ENCODE data around the gene ATG13. TPM values are rescaled to one million over a fixed set of nuclear protein-coding genes. Genes with fewer than 3 reads are reported as not detected.
"Not testable (repeated sequence)": the region's sequence is repeated elsewhere in the genome, so short reads cannot be mapped to it uniquely, and the experiment has no call there.

The ATG13 gene
- total and polyA plus RNA-seq, 2 of the 8 experiments (the other 6 are each of a cell fraction or from before 2014, with no cell fraction given) = 65.0 to 77.4 TPM

- H3K56ac ChIP-seq (replicated peaks; ENCODE audit: insufficient read length, low read depth, low read length); DNase-seq (ENCODE audit: low read depth in 1 of 2, low spot score in 2 of 2); CTCF ChIA-PET (ENCODE audit: partially characterized antibody); H2BK20ac ChIP-seq (ENCODE audit: low read length); H3K4me2 ChIP-seq (ENCODE audit: insufficient read depth in 1 of 2, low read depth in 2 of 2, low read length in 2 of 2); H4K20me1 ChIP-seq (replicated peaks in 1 of 2; ENCODE audit: control insufficient read depth in 1 of 2, insufficient read depth in 2 of 2, low read length in 2 of 2); H2BK5ac ChIP-seq (ENCODE audit: low read depth, low read length); H2AFZ ChIP-seq (ENCODE audit: low read length); H2AK5ac ChIP-seq (ENCODE audit: low read depth, low read length); H3K23ac ChIP-seq (ENCODE audit: insufficient read length); H4K91ac ChIP-seq (replicated peaks; ENCODE audit: insufficient read length, low read length); H2BK12ac ChIP-seq (ENCODE audit: low read depth, low read length); H3K4me3 ChIP-seq (ENCODE audit: extremely low read depth in 1 of 4, insufficient read depth in 2 of 4, low read depth in 3 of 4, low read length in 4 of 4); H3K9ac ChIP-seq (replicated peaks in 1 of 4; ENCODE audit: extremely low read depth in 1 of 4, low read depth in 3 of 4, low read length in 3 of 4); H2BK120ac ChIP-seq (replicated peaks; ENCODE audit: low read depth, low read length); H3K36me3 ChIP-seq (ENCODE audit: control insufficient read depth in 2 of 4, insufficient read depth in 4 of 4, low read length in 3 of 4); POLR2A ChIA-PET (ENCODE audit: partially characterized antibody); H3K4ac ChIP-seq (replicated peaks; ENCODE audit: insufficient read length, low read depth, low read length); H3K27ac ChIP-seq (ENCODE audit: low read depth, low read length); H3K23me2 ChIP-seq (ENCODE audit: low read depth, low read length); H2BK15ac ChIP-seq (ENCODE audit: low read length); H4K8ac ChIP-seq (ENCODE audit: extremely low read depth, insufficient read depth, low read length); H3K18ac ChIP-seq (ENCODE audit: extremely low read depth, low read length); FAIRE-seq; H3K79me1 ChIP-seq (ENCODE audit: low read depth, low read length); H3K4me1 ChIP-seq (replicated peaks in 1 of 4; ENCODE audit: control insufficient read depth in 3 of 4, insufficient read depth in 4 of 4, low read length in 3 of 4); H3K27me3 ChIP-seq (replicated peaks in 1 of 4; ENCODE audit: control insufficient read depth in 3 of 4, extremely low read depth in 1 of 4, insufficient read depth in 3 of 4, low read length in 3 of 4); H3K14ac ChIP-seq (ENCODE audit: insufficient read length); H4K5ac ChIP-seq (ENCODE audit: insufficient read length, low read depth, low read length); H3K9me3 ChIP-seq (ENCODE audit: insufficient read depth in 2 of 2, low read depth in 1 of 2, low read length in 1 of 2): not testable (repeated sequence)
- peaks cover 0 to 71% of the 10 kb centered on the region in 2 experiments for H3K79me2 ChIP-seq (ENCODE audit: control insufficient read depth in 1 of 2, insufficient read depth in 2 of 2, low read length in 2 of 2)
- WGBS, 2 experiments (ENCODE audit: extremely low coverage in 1 of 2, insufficient coverage in 1 of 2, insufficient read length in 1 of 2, insufficient replicate concordance in 2 of 2, low coverage in 1 of 2, low lambda C conversion rate in 2 of 2, missing lambda C conversion rate in 1 of 2) = 100% methylated on average over 1 of the region's 1 CpG; no CpG with 5 or more reads in 1 of the 2 experiments
Measured at GRCh38 chr11:46583513-46583912, 33.8 kb upstream of the ATG13 start.

All from H1 (cell line).